Colon (tissue), 2 donors: ENCODE data around the gene MYO19.
"Not testable (repeated sequence)": the region's sequence is repeated elsewhere in the genome, so short reads cannot be mapped to it uniquely, and the experiment has no call there.

ENCODE experiments used
- FAIRE-seq: peaks from 2 replicates; lab custom pipeline; 2012; peaks lifted over from hg19 to GRCh38; lab: Jason Lieb, UNC
- donor health status: control.
- donor health status: control.

The MYO19 gene

DNA sequence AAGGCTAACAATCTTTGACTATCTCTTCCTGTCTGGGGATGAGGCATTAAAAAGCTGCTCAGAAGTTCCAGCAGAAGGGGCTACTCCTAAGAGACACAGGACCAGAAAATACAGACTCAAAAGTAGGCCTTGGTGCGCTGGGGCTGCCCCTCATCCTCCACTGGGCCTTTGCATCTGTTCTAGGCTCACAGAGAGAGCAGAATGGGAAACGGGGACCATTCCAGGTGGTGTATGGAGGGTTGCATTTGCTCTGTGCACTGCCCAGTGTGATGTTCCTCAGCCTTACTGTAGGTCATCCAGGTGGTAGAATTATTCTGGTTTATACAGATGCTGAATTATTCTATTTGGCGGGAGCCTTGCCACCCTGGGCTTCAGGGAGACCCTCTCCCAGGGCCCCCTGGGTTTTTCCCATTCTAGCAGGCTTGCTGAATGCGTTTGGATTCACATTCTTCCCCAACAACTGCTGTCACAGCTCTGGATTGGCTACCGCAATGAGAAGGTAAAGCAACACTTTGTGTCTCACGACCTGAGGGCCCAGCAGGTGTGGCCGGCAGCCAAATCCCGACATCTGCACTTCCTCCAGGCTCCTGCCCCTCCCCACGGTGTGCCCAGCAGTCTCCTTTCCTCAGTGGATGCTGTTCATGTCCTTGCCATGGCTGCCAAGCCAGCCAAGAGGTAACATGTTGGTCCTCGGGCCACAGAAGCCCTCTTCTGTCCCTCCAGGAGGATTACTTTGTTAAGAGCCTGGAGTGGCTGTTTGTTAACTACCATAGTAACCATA, 73.1 kb downstream of the MYO19 start:
- no peak for FAIRE-seq

DNA sequence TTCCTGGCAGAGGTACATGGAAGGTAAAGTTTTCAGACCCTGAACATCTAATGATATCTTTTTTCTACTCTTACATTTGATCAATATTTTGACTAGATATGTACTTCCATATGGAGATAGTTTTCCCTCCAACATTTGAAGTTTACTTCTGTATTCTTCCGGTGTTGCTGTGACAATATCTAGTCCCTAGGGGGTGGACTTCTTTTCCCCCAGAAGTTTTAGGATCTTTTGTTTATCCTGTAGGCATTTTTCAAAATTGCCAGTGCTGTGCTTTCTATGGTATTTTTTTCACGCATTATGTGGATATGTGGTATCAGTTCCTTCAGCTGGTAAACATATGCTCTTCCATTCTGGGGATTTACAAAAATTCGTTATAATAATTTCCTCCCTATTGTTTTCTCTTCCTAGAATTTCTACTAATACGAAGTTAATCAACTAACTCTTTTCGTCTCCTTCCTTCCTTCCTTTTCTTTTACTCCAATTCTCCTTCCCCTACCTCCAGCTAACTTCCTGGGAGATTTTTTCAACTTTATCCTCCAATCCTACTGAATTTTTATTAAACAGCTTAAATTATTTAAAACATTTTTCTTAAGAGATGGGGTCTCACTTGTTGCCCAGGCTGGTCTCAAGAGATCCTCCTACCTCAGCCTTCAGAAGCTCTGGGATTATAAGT, 74.3 kb downstream of the MYO19 start:
- no peak for FAIRE-seq

DNA sequence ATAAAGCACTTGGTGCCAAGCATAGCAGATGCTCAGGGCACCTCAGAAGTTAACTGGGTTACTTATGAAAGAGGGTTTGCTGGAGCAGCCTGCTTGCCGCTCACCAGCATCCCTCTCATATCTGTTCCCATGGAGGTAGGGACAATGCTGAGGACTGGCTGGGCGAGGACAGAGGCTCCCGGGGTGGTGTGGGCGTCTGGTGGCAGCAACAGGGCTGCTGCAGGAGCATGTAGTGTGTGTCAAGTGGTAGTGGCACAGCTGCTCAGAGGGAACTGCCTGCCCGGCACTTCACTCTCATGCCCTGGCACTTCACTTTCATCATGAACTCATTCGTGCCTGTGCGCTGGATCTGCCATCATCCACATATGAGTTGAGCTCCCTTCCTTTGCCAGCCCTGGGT, 75.1 kb downstream of the MYO19 start:
- FAIRE-seq: no peak

DNA sequence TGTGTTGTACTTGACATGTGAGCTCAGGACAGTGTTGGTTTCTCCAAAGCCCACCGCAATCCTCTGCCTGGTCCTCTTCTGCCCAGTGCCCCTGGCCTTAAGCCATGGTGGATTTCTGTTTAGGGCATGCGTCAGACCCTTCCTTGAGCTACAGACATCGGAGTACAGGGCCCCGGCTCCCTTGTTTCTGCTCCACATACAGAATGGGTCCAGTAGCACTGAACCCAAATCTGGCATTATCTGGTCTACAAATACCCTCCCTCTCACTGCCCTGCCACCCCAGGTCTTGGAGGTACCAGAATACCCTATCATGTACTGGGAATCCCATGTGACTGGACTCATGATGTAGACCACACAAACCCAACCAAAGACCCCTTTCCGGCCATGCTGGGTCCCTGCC, 75.6 kb downstream of the MYO19 start:
- FAIRE-seq: no peak

- not testable (repeated sequence) for FAIRE-seq
Observed at GRCh38 chr17:36457701-36458100, 77.0 kb downstream of the MYO19 start.

- FAIRE-seq: not testable (repeated sequence)
Observed at GRCh38 chr17:36452888-36453287, 81.8 kb downstream of the MYO19 start.

DNA sequence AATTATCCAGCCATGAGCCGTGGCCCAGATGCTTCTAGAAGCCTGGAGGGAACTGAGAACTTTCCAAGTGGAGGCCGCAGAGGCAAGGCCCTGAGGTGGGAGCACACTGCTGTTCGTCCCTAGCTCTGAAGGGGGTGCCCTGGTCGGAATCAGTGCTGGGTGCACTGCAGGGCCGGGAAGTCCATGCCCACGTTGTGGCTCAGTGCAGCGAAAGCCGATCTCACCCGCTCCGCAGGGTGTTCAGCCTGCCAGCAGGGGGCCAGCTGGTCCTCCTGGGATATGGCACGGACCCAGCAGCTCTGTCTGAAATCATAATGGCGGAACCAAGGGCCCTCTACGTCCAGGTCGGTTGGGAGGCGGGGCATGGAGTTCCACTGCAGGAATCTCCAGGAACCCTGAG, 84.7 kb downstream of the MYO19 start:
- not testable (repeated sequence) for FAIRE-seq
